CD4-positive, alpha-beta T cell treated with Interleukin-4 for 4 hours (primary cell): ENCODE results near the gene SREBF2.
"Not testable (repeated sequence)": the region's sequence is repeated elsewhere in the genome, so short reads cannot be mapped to it uniquely, and the experiment has no call there.

Source experiments
- DNase-seq: peaks from one replicate; pipeline ENCODE4 v3.0.0-alpha.2; 2020

Gene SREBF2

DNA sequence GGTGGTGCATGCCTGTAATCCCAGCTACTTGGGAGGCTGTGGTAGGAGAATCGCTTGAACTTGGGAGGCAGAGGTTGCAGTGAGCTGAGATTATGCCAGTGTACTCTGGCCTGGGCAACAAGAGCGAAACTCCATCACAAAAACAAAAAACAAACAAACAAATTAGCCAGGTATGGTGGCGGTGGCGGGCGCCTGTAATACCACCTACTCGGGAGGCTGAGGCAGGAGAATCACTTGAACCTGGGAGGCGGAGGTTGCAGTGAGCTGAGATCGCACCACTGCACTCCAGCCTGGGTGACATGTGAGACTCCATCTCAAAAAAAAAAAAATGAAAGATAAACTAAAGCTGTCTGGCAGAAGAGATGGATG is 116.0 kb downstream of the SREBF2 start:
- DNase-seq, result not testable (repeated sequence)

- no peak for DNase-seq
These were observed 116.5 kb downstream of the SREBF2 start for GRCh38 chr22:41949297-41949965.

- DNase-seq, result no peak
These were observed 119.1 kb downstream of the SREBF2 start, which contains the start of gene SMIM45 for GRCh38 chr22:41951898-41952474. TSS of gene SMIM45 (plus strand) at chr22:41952150.

GRCh38 chr22:41952713-41953112 is 119.8 kb downstream of the SREBF2 start:
- no peak for DNase-seq
